UCSD-AML1 (cell line): ENCODE measurements around the gene B3GALNT2.
A peak's percentile ranks its signal among the peaks of the same experiment; 100 is the strongest.

Experiments
- DNase-seq: peaks from one replicate; lab custom pipeline; 2025; ENCODE audit not compliant: unreplicated experiment; lab: John Stamatoyannopoulos, UW

Gene B3GALNT2

DNA sequence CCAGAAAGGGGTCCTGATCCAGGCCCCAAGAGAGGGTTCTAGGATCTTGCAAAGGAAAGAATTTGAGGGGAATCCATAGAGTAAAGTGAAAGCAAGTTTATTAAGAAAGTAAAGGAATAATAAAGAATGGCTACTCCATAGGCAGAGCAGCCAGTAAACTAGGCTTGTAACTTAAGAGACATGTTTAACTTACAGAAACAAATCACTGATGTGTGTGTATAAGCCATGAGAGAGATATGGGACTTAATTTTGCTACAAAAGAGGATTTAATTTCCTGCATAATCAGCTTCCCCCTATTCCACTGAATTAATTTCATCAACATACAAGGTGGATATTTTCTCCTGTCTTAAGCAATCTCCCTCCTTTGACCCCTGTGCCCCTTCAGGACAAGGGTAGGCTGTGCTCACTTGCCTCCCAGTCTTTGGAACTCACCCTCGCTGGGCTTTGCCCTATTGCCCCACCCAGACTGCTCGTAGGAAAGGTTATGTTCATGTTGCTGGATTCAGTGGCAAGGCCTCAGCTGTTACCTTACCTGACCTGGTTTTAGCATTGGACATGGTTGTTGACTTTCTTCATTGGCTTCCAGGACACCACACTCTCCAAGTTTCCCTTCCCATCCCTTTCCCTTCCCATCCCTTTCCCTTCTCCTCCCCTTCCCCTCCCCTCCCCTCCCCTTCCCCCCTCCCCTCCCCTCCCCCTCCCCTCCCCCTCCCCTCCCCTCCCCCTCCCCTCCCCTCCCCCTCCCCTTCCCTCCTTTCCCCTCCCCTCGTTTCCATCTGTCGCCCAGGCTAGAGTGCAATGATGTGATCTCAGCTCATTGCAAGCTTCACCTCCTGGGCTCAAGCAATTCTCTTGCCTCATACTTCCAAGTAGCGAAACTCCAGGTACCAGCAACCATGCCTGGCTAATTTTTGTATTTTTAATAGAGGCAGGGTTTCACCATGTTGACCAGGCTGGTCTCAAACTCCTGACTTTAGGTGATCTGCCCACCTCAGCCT is 92.5 kb downstream of the B3GALNT2 start:
- DNase-seq = peak; percentile 12

DNA sequence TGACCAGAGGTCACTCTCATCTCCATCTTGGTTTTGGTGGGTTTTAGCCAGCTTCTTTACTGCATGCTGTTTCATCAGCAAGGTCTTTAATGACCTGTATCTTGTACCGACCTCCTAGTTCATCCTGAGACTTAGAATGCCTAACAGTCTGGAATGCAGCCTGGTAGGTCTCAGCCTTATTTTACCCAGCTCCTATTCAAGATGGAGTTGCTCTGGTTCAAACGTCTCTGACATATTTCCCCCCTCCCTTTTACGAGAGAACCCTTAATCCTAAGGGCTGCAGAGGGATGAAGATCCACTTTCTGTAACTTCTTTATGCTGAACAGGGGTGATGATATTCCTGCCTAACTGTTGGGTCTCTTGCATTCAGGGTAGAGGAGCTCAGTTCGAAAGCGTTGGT is 93.8 kb downstream of the B3GALNT2 start:
- DNase-seq = no peak

- DNase-seq = no peak
These were observed 95.0 kb downstream of the B3GALNT2 start for GRCh38 chr1:235409042-235409820.

DNA sequence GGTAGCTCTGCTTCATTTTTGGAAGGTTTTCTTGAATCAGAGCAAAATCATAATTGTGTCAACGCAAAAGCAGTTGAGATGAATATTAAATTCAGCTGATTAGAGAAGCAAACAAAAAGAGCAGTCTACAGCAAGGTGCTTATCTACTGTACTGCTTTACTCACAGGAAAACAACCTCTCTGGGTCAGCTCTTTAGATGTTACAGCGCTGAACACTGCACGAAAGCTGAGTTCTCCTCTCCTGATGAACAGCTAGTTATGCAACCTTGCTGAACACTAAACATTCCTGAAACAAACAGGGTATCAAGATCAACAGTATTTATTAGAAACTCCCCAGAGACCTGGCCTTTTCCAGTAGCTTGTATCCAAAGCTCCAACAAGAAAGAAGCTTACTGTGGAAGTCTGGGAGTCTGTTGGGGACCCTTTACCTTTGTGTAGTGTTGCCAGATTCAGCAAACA is 95.7 kb downstream of the B3GALNT2 start:
- DNase-seq = no peak

- DNase-seq = no peak
These were observed 96.8 kb downstream of the B3GALNT2 start for GRCh38 chr1:235407419-235407818.

DNA sequence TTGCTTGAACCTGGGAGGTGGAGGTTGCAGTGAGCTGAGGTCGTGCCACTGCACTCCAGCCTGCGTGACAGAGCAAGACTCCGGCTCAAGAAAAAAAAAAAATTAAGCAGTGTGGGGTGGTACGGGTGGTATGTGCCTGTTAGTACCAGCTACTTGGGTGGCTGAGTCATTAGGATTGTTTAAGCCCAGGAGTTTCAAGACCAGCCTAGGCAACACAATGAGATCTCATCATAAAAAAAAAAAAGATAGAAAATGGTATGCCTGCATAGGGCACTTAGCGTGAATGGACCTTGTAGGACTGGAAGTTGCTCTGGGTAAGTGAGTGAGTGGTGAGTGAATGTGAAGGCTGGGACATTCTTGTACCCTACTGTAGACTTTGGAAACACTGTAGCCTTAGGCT is 100.1 kb downstream of the B3GALNT2 start:
- DNase-seq = no peak

DNA sequence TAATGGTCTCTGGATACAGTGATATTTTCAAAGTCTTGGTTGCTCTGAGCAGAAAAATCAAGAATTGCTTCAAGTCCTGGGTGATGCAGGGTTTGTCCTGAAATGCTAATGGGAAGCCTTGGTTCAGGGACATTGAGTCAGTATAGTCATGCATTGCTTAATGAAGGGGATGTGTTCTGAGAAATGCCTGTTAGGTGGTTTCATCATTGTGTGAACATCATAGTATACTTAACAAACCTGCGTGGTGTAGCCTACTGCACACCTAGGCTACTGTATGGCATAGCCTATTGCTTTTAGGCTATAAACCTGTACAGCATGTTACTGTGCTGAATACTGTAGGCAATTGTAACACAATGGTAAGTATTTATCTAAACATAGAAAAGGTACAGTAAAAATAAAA is 100.7 kb downstream of the B3GALNT2 start:
- DNase-seq = no peak

DNA sequence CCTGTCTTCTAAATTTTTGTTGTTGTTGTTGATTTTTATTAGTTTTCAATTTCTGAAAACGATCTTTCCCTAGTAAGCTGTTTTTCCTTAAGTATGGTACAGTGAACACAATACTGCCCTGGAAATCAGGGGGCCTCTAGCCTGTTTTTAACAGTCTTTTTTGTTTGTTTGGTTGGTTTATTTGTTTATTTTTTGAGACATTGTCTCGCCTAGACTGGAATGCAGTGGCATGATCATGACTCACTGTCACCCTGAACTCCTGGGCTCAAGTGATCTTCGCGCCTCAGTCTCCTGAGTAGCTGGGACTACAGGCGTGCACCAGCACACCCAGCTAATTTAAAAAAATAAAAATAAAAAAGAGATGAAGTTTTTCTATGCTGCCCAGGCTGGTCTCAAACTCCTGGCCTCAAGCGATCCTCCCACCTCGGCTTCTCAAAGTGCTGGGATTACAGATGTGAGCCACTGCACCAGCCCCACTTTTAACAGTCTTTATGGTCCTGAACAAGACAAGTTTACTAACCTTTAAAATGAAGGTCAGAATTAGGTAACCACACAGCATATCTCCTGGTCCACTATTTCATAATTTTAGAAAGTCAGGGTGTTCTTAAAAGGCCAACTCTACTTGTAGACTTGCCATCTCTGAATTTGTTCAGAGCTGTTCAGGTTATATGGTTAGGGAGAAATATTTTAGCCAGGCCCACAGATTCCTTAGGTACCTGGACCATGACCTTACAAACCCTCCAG is 101.6 kb downstream of the B3GALNT2 start:
- DNase-seq = no peak

GRCh38 chr1:235401251-235401650 is 103.0 kb downstream of the B3GALNT2 start:
- DNase-seq = no peak
